ENCODE measurements around the gene ZNF561.

ZNF561 gene

DNA sequence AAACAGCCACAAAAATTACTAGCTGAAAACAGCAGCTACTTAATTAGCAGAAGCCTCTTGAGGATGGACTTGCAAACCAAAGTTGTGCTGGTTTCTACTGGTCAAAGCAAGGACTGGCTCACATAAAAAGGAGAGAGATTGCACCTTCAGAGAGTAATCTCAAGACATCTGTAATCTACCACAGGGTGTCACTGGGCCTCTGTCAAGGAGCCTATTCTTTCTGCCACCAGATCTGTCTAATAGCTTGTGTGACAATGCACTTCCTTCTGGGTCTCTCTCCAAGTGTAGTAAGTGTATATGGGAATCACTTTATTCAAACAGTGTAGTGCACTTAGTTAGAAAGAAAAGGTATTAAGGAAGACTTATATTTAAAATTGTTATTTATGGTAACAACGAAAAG is 24.4 kb upstream of the ZNF561 start:
- ATAC-seq = no peak
- TF ChIP-seq, protein P1, sequence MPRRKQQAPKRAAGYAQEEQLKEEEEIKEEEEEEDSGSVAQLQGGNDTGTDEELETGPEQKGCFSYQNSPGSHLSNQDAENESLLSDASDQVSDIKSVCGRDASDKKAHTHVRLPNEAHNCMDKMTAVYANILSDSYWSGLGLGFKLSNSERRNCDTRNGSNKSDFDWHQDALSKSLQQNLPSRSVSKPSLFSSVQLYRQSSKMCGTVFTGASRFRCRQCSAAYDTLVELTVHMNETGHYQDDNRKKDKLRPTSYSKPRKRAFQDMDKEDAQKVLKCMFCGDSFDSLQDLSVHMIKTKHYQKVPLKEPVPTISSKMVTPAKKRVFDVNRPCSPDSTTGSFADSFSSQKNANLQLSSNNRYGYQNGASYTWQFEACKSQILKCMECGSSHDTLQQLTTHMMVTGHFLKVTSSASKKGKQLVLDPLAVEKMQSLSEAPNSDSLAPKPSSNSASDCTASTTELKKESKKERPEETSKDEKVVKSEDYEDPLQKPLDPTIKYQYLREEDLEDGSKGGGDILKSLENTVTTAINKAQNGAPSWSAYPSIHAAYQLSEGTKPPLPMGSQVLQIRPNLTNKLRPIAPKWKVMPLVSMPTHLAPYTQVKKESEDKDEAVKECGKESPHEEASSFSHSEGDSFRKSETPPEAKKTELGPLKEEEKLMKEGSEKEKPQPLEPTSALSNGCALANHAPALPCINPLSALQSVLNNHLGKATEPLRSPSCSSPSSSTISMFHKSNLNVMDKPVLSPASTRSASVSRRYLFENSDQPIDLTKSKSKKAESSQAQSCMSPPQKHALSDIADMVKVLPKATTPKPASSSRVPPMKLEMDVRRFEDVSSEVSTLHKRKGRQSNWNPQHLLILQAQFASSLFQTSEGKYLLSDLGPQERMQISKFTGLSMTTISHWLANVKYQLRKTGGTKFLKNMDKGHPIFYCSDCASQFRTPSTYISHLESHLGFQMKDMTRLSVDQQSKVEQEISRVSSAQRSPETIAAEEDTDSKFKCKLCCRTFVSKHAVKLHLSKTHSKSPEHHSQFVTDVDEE (CRISPR knock-in tag; IDR thresholded peaks at IDR 0.05) = no peak
- TF ChIP-seq, protein P2, sequence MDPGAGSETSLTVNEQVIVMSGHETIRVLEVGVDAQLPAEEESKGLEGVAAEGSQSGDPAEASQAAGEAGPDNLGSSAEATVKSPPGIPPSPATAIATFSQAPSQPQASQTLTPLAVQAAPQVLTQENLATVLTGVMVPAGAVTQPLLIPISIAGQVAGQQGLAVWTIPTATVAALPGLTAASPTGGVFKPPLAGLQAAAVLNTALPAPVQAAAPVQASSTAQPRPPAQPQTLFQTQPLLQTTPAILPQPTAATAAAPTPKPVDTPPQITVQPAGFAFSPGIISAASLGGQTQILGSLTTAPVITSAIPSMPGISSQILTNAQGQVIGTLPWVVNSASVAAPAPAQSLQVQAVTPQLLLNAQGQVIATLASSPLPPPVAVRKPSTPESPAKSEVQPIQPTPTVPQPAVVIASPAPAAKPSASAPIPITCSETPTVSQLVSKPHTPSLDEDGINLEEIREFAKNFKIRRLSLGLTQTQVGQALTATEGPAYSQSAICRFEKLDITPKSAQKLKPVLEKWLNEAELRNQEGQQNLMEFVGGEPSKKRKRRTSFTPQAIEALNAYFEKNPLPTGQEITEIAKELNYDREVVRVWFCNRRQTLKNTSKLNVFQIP (CRISPR knock-in tag; IDR thresholded peaks at IDR 0.05; ENCODE audit: borderline replicate concordance, low read depth) = no peak
- TF ChIP-seq SNAI2 (CRISPR knock-in tag; IDR thresholded peaks at IDR 0.05) (no peak), ISL1 (CRISPR knock-in tag; IDR thresholded peaks at IDR 0.05) (no peak), CSRNP3 (CRISPR knock-in tag; IDR thresholded peaks at IDR 0.05) (no peak), CREB5 (CRISPR knock-in tag; IDR thresholded peaks at IDR 0.05; ENCODE audit: low read depth) (no peak), GLIS3 (CRISPR knock-in tag; IDR thresholded peaks at IDR 0.05) (no peak), ZC3H10 (CRISPR knock-in tag; IDR thresholded peaks at IDR 0.05) (no peak), TCF4 (CRISPR knock-in tag; IDR thresholded peaks at IDR 0.05; ENCODE audit: borderline replicate concordance) (no peak), ZFP3 (CRISPR knock-in tag; IDR thresholded peaks at IDR 0.05) (no peak), ESRRG (CRISPR knock-in tag; IDR thresholded peaks at IDR 0.05) (no peak), RARB (CRISPR knock-in tag; IDR thresholded peaks at IDR 0.05) (no peak), ZNF8 (CRISPR knock-in tag; IDR thresholded peaks at IDR 0.05) (no peak), ZNF565 (CRISPR knock-in tag; conservative IDR thresholded peaks at IDR 0.05; ENCODE audit: low read depth) (no peak), TOX (CRISPR knock-in tag; IDR thresholded peaks at IDR 0.05; ENCODE audit: borderline replicate concordance) (no peak)

DNA sequence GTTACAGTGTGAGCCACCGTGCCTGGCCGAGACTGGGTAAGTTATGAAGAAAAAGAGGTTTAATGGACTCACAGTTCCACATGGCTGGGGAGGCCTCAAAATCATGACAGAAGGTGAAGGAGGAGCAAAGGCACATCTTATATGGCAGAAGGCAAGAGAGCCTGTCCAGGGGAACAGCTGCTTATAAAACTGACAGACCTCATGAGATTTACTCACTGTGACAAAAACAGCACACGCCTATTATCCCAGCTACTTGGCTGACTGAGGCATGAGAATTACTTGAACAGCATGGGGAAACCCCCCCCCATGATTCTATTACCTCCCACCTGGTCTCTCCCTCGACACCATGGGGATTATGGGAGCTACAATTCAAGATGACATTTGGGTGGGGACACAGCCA is 23.4 kb upstream of the ZNF561 start:
- TF ChIP-seq PPARA (CRISPR knock-in tag; IDR thresholded peaks at IDR 0.05; ENCODE audit: borderline replicate concordance) = no peak
- TF ChIP-seq ESRRG (CRISPR knock-in tag; IDR thresholded peaks at IDR 0.05) = no peak
- TF ChIP-seq GLIS3 (CRISPR knock-in tag; IDR thresholded peaks at IDR 0.05) = no peak
- TF ChIP-seq CSRNP3 (CRISPR knock-in tag; IDR thresholded peaks at IDR 0.05) = no peak
- TF ChIP-seq ARNTL (CRISPR knock-in tag; IDR thresholded peaks at IDR 0.05; ENCODE audit: borderline replicate concordance, low read depth) = no peak
- TF ChIP-seq TOX (CRISPR knock-in tag; IDR thresholded peaks at IDR 0.05; ENCODE audit: borderline replicate concordance) = no peak
- TF ChIP-seq ZC3H10 (CRISPR knock-in tag; IDR thresholded peaks at IDR 0.05) = no peak
- TF ChIP-seq PATZ1 (CRISPR knock-in tag; IDR thresholded peaks at IDR 0.05; ENCODE audit: borderline replicate concordance) = no peak
- TF ChIP-seq CREB5 (CRISPR knock-in tag; IDR thresholded peaks at IDR 0.05; ENCODE audit: low read depth) = no peak
- no peak for TF ChIP-seq SNAI2 (CRISPR knock-in tag; IDR thresholded peaks at IDR 0.05)
- TF ChIP-seq ZFP30 (CRISPR knock-in tag; IDR thresholded peaks at IDR 0.05) = no peak
- TF ChIP-seq, protein P1 (CRISPR knock-in tag; IDR thresholded peaks at IDR 0.05) = no peak
- TF ChIP-seq OSR1 (CRISPR knock-in tag; IDR thresholded peaks at IDR 0.05) = no peak
- no peak for ATAC-seq
